Measurements from ENCODE around the gene SULF2.
"Not testable (repeated sequence)": the region's sequence is repeated elsewhere in the genome, so short reads cannot be mapped to it uniquely, and the experiment has no call there.

The SULF2 gene

DNA sequence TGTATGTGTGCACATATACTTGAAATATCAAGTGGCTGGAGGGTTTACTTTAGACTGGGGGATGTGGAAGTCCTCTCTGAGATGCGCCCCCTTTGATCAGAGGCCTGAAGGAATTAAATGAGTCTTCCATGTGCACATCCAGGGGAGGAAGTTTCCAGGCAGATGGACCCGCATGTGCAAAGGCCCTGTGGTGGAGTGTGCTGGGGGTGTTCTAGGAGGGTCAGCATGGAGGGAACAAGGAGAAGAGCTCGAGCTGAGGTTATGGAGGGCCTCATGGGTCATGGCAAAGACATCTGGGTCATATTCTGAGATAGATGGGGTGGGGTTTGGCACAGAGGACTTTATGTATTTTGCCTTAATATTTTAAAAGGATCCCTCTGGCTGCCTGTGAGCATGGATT lies 17.7 kb upstream of the SULF2 start:
- Histone ChIP-seq H3K27ac (ENCODE audit: low read depth, low read length) (no peak overlapping the region), H3K36me3 (ENCODE audit: control insufficient read depth, insufficient read depth, low read length) (no peaks in the 10 kb centered on the region), H3K4me3 (ENCODE audit: low read depth, low read length) (no peak overlapping the region), H3K4me1 (ENCODE audit: control insufficient read depth, insufficient read depth, low read length) (peaks cover 4% of the 10 kb centered on the region; the same call in 1 of the 2 replicates), H3K9ac (ENCODE audit: low read depth, low read length) (no peak overlapping the region), H3K27me3 (ENCODE audit: control insufficient read depth, insufficient read depth, low read length) (no peaks in the 10 kb centered on the region; the same call in 1 of the 2 replicates), H3K9me3 (ENCODE audit: control insufficient read depth, insufficient read depth, low read length) (no peaks in the 10 kb centered on the region)

DNA sequence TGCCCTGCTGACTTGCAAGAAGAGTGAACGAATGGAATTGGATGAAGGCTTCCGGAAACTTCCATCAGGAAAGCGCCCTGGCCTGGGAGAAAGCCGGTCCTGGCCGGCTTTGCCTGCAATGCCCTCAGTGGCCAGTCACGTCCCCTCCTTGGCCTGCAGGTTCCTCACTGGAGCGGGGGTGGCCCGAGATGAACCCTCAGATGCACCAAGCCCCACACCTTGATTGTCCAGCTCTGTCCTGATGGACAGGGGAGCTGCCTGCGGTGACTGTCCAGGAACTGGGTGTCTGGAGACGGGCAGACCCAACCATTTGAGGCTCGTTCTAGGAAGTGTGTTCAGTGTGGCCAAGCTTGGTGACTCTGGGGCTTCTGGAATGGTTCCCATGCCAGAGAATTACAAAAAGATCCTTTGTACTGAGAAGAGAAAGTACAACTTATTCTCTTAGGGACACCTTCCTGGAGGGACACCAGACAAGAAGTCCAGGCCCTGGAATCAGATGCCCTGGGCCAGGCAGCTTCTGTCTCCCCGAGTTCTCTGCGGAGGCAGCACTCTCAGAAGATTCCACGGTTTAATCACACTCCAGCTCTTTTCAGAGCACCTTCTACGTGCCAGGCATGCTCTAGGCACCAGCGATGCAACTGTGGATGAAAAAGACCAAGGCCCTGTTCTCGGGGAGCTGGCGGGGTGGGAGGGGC lies 17.1 kb upstream of the SULF2 start:
- peaks cover 4% of the 10 kb centered on the region; the same call in 1 of the 2 replicates for H3K4me1 ChIP-seq (ENCODE audit: control insufficient read depth, insufficient read depth, low read length)
- no peaks in the 10 kb centered on the region for H3K36me3 ChIP-seq (ENCODE audit: control insufficient read depth, insufficient read depth, low read length)
- no peak overlapping the region for H3K4me3 ChIP-seq (ENCODE audit: low read depth, low read length)
- H3K27me3 ChIP-seq (ENCODE audit: control insufficient read depth, insufficient read depth, low read length): no peaks in the 10 kb centered on the region; the same call in 1 of the 2 replicates
- H3K9me3 ChIP-seq (ENCODE audit: control insufficient read depth, insufficient read depth, low read length): no peaks in the 10 kb centered on the region
- H3K9ac ChIP-seq (ENCODE audit: low read depth, low read length): no peak overlapping the region
- H3K27ac ChIP-seq (ENCODE audit: low read depth, low read length): no peak overlapping the region

DNA sequence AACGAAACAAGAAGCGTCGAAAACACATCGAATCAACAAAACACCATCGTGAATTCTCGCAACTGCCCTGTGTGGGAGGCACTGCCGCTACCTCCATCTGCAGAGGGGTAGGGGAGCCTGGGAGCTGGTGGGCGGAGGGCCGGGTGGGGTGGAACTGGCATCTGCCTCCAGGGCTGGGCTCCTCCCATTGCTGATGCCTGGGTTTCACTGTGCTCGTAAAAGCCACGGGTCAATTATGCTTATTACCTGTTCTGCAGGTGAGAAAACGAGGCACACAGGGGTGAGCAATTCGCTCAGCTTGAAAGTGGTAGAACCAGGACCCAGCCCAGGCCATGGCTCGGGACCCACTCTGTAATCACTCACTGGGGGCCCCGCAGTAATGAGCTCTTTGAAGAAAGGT lies 16.5 kb upstream of the SULF2 start:
- H3K27ac ChIP-seq (ENCODE audit: low read depth, low read length): no peak overlapping the region
- no peak overlapping the region for H3K4me3 ChIP-seq (ENCODE audit: low read depth, low read length)
- no peaks in the 10 kb centered on the region; the same call in 1 of the 2 replicates for H3K27me3 ChIP-seq (ENCODE audit: control insufficient read depth, insufficient read depth, low read length)
- no peaks in the 10 kb centered on the region for H3K36me3 ChIP-seq (ENCODE audit: control insufficient read depth, insufficient read depth, low read length)
- no peaks in the 10 kb centered on the region for H3K9me3 ChIP-seq (ENCODE audit: control insufficient read depth, insufficient read depth, low read length)
- H3K4me1 ChIP-seq (ENCODE audit: control insufficient read depth, insufficient read depth, low read length): peaks cover 4% of the 10 kb centered on the region; the same call in 1 of the 2 replicates
- H3K9ac ChIP-seq (ENCODE audit: low read depth, low read length): no peak overlapping the region

DNA sequence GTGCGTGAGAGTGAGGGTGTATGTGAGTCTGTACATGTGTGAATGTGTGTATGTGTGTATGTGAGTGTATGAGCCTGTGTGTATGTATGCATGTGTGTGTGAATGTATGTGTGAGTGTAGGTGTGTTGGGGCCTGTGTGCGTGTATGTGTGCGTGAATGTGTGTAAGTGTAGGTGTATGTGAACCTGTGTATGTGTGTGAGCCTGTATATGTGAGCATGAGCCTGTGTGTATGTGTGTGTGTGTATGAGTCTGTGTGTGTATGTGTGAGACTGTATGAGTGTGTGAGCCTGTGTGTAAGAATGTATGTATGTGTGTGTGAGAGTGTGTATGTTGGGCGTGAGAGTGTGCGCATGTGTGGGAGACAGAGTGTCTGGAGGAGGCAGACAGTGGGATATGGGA lies 15.8 kb upstream of the SULF2 start:
- Histone ChIP-seq H3K9me3 (ENCODE audit: control insufficient read depth, insufficient read depth, low read length) (no peaks in the 10 kb centered on the region), H3K27ac (ENCODE audit: low read depth, low read length) (no peak overlapping the region), H3K9ac (ENCODE audit: low read depth, low read length) (no peak overlapping the region), H3K4me3 (ENCODE audit: low read depth, low read length) (no peak overlapping the region), H3K4me1 (ENCODE audit: control insufficient read depth, insufficient read depth, low read length) (peaks cover 4% of the 10 kb centered on the region; the same call in 1 of the 2 replicates), H3K27me3 (ENCODE audit: control insufficient read depth, insufficient read depth, low read length) (no peaks in the 10 kb centered on the region), H3K36me3 (ENCODE audit: control insufficient read depth, insufficient read depth, low read length) (no peaks in the 10 kb centered on the region)

DNA sequence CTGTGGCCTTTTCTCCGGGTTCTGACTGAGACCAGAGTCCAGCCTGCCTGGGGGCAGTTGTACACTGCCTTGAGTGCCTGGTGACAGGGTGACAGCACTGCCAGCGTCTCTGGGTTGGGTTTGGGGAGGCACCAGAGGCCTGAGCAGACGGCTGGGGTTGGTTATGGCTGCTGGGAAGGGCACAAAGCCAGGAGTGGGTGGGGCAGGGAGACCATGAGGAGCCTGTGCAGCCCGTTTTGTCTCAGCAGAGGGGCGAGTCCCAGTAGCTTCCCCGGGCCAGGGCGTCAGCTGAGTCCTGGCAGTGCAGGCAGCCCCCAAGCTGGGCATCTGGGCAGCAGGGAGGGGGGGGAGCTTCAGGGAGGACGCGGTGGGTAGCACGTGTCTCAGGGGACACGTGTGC lies 15.3 kb upstream of the SULF2 start:
- Histone ChIP-seq H3K27ac (ENCODE audit: low read depth, low read length) (no peak overlapping the region), H3K9me3 (ENCODE audit: control insufficient read depth, insufficient read depth, low read length) (no peaks in the 10 kb centered on the region), H3K9ac (ENCODE audit: low read depth, low read length) (no peak overlapping the region), H3K36me3 (ENCODE audit: control insufficient read depth, insufficient read depth, low read length) (no peaks in the 10 kb centered on the region), H3K4me1 (ENCODE audit: control insufficient read depth, insufficient read depth, low read length) (peaks cover 4% of the 10 kb centered on the region; the same call in 1 of the 2 replicates), H3K4me3 (ENCODE audit: low read depth, low read length) (no peak overlapping the region), H3K27me3 (ENCODE audit: control insufficient read depth, insufficient read depth, low read length) (no peaks in the 10 kb centered on the region)

DNA sequence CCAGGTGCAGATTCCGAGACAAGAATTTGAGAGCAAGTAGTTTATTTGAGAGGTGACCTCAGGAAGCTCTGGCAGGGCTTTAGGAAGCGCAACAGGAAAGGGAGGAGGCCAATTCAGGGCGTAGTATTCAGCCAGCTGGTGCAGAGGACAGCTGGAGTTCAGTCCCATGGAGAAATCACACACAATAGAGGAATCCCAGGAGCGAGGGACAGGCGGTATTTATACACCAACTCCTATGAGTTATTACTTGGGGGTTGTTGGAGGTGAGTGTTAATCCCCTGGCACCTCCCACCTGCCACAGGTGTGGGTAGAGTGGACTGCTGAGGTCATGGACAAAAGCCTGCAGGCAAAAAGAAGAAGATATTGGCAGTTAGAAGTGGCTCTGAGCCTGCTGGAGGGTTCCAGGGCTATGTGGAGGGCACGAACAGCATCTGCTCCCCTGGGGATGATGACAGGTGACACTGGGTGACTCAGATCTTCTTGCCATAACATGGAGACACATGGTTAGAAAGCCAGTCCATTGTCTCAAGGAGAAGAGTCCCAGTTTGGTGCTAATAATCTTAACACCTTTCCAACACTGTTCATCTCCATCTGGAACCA lies 13.9 kb upstream of the SULF2 start:
- Histone ChIP-seq H3K4me3 (ENCODE audit: low read depth, low read length) (no peak overlapping the region), H3K4me1 (ENCODE audit: control insufficient read depth, insufficient read depth, low read length) (no peaks in the 10 kb centered on the region), H3K9me3 (ENCODE audit: control insufficient read depth, insufficient read depth, low read length) (no peaks in the 10 kb centered on the region), H3K27me3 (ENCODE audit: control insufficient read depth, insufficient read depth, low read length) (no peaks in the 10 kb centered on the region), H3K27ac (ENCODE audit: low read depth, low read length) (no peak overlapping the region), H3K9ac (ENCODE audit: low read depth, low read length) (no peak overlapping the region), H3K36me3 (ENCODE audit: control insufficient read depth, insufficient read depth, low read length) (no peaks in the 10 kb centered on the region)

DNA sequence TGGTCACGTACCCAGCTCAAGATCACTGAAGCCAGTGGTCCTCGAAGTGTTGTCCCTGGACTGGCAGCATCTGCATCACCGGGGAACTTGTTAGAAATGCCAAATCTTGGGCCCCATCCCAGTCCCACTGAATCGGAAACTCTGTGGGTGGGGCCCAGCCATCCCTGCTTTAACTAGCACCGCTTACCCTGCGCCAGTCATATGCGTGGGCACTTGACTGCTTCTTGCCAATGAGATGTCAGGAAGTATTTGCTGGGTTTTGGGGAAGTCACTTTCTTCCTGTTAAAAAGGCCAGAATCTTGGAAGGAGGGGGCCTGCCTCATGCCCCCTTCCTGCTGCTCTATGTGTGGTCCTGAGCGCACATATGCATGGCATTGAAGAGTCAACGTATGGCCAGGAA lies 11.7 kb upstream of the SULF2 start:
- H3K9me3 ChIP-seq (ENCODE audit: control insufficient read depth, insufficient read depth, low read length): no peaks in the 10 kb centered on the region
- 0 out of 2 replicates have a peak, but pooled peaks cover 5% of the 10 kb centered on the region for H3K4me1 ChIP-seq (ENCODE audit: control insufficient read depth, insufficient read depth, low read length)
- H3K27me3 ChIP-seq (ENCODE audit: control insufficient read depth, insufficient read depth, low read length): no peaks in the 10 kb centered on the region
- H3K9ac ChIP-seq (ENCODE audit: low read depth, low read length): no peak overlapping the region
- H3K27ac ChIP-seq (ENCODE audit: low read depth, low read length): no peak overlapping the region
- no peak overlapping the region for H3K4me3 ChIP-seq (ENCODE audit: low read depth, low read length)
- no peaks in the 10 kb centered on the region for H3K36me3 ChIP-seq (ENCODE audit: control insufficient read depth, insufficient read depth, low read length)

DNA sequence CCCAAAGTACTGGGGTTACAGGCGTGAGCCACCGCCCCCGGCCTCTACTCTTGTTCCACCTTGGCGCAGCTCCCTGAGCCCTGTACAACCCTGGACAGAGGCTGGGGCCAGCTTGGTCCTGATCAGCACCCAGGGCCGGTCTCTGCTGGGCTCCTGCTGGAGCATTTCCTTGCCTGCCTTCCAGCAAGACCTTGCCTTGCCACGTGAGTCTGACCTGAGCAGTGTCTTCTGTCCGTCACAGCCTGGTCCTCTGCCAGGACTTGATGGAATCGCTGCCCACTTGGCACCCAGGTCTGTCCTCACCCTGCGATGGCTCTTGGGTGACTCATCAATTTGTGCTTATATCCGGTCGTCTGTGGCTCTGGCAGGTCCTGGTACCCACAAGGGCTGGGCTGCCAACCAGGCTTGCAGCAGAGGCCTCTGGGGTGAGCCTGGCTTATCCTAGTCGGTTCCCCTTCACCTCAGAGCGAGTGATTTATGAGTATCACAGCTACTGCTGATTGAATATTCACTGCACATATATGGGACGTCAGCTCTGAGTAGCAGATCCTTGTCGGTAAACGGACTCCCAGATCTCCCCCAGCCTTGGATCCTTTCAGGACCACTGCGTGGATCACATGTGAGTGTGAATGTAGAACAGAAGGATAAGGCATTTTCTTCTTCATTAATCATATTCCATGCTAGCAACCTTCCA lies 10.1 kb upstream of the SULF2 start:
- peaks cover 9% of the 10 kb centered on the region; the same call in 1 of the 2 replicates for H3K4me1 ChIP-seq (ENCODE audit: control insufficient read depth, insufficient read depth, low read length)
- H3K4me3 ChIP-seq (ENCODE audit: low read depth, low read length): no peak overlapping the region
- H3K9ac ChIP-seq (ENCODE audit: low read depth, low read length): no peak overlapping the region
- H3K27me3 ChIP-seq (ENCODE audit: control insufficient read depth, insufficient read depth, low read length): no peaks in the 10 kb centered on the region
- no peak overlapping the region for H3K27ac ChIP-seq (ENCODE audit: low read depth, low read length)
- no peaks in the 10 kb centered on the region for H3K9me3 ChIP-seq (ENCODE audit: control insufficient read depth, insufficient read depth, low read length)
- H3K36me3 ChIP-seq (ENCODE audit: control insufficient read depth, insufficient read depth, low read length): no peaks in the 10 kb centered on the region

DNA sequence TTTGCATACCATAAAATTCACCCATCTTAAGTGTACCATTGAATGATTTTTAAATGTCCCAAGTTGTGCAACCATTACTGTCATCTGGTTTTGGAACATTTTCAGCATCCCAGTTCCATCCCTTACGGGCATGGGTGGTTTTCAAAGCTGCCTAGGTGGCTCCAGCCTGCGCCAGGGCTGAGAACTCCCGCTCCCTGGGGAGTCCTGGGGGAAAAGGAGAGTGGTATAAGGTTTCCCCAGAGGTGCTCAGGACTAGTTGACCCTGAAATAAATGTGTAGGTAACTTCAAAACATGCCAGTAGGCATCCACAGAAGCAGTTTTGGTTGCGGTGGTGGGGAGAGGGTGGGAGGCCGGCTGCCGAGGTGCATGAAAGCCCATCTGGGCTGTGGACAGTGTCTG lies 9.0 kb upstream of the SULF2 start:
- H3K27me3 ChIP-seq (ENCODE audit: control insufficient read depth, insufficient read depth, low read length); H3K9me3 ChIP-seq (ENCODE audit: control insufficient read depth, insufficient read depth, low read length); H3K36me3 ChIP-seq (ENCODE audit: control insufficient read depth, insufficient read depth, low read length); H3K27ac ChIP-seq (ENCODE audit: low read depth, low read length); H3K4me3 ChIP-seq (ENCODE audit: low read depth, low read length); H3K9ac ChIP-seq (ENCODE audit: low read depth, low read length): not testable (repeated sequence)
- H3K4me1 ChIP-seq (ENCODE audit: control insufficient read depth, insufficient read depth, low read length): peaks cover 15% of the 10 kb centered on the region

DNA sequence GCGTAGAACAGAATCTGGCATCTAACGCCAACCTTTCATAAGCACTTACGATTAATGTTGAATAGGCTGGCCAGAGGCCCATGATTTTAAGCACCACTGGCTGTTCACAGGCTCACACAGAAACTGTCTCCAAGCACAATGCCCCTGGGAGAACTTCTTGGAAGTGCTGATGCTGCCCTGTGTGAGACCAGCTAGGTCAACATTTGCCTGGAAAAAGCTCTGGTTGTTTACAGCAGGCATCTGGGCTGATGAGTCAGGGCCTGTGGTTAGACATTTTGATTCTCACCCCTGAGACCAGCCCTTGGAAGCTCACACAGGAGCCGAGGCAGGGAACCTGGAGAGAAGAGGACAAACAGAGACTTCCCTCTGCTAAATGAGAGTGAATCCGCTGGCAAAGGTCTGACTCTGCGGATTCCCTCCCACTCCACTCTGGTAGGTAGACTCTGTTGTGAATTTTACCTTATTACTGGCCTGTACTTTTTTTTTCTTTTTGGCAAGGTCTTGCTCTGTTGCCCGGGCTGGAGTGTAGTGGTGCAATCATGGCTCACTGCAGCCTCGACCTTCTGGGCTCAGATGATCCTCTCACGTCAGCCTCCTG lies 6.8 kb upstream of the SULF2 start:
- Histone ChIP-seq H3K4me3 (ENCODE audit: low read depth, low read length) (no peak overlapping the region), H3K36me3 (ENCODE audit: control insufficient read depth, insufficient read depth, low read length) (no peaks in the 10 kb centered on the region), H3K9ac (ENCODE audit: low read depth, low read length) (no peak overlapping the region), H3K27ac (ENCODE audit: low read depth, low read length) (peak overlapping the region; percentile 88), H3K9me3 (ENCODE audit: control insufficient read depth, insufficient read depth, low read length) (no peaks in the 10 kb centered on the region), H3K4me1 (ENCODE audit: control insufficient read depth, insufficient read depth, low read length) (peaks cover 19% of the 10 kb centered on the region), H3K27me3 (ENCODE audit: control insufficient read depth, insufficient read depth, low read length) (peaks cover 7% of the 10 kb centered on the region)

Data from HUES48 (cell line).